GM12891 (cell line): Measurements from ENCODE around the gene FKBP15.

Source experiments
- PAX5 ChIP-seq: IDR thresholded peaks from 2 replicates; pipeline ENCODE4 v1.6.1; 2011; ENCODE audit warnings: low read length, moderate library complexity, mild to moderate bottlenecking; ENCODE audit not compliant: insufficient read depth, severe bottlenecking
- POLR2A ChIP-seq: IDR thresholded peaks from 2 replicates; pipeline ENCODE4 v1.6.1; 2011; ENCODE audit warnings: low read depth, low read length, control low read depth
- POLR2AphosphoS5 ChIP-seq: IDR thresholded peaks from 2 replicates; pipeline ENCODE4 v1.6.1; 2011; ENCODE audit warnings: low read depth, low read length, control low read depth
- POU2F2 ChIP-seq: IDR thresholded peaks from 2 replicates; pipeline ENCODE4 v1.6.1; 2011; ENCODE audit warnings: low read depth, mild to moderate bottlenecking, control low read depth, low read length, moderate library complexity
- SPI1 ChIP-seq: IDR thresholded peaks from 2 replicates; pipeline ENCODE4 v1.6.1; 2011; ENCODE audit warnings: low read depth, low read length, control low read depth
- TAF1 ChIP-seq: IDR thresholded peaks from 2 replicates; pipeline ENCODE4 v1.6.1; 2011; ENCODE audit warnings: low read depth, low read length, control low read depth

- TF ChIP-seq TAF1 (no peak), POLR2AphosphoS5 (no peak), POLR2A (no peak), SPI1 (no peak), POU2F2 (no peak), PAX5 (no peak)
These were observed 91.6 kb downstream of the FKBP15 start for GRCh38 chr9:113129466-113129865.
